Measurements from ENCODE around the gene IQCC.

- TF ChIP-seq POLR2AphosphoS5 (IDR thresholded peaks at IDR 0.05; ENCODE audit: low read depth, low read length) (no peak; the same call in 1 of the 2 replicates), REST (IDR thresholded peaks at IDR 0.05; ENCODE audit: insufficient read depth in 1 of 2, low read depth in 2 of 2, low read length in 2 of 2) (no peak), SIN3A (IDR thresholded peaks at IDR 0.05; ENCODE audit: borderline replicate concordance, insufficient read depth, low read length) (no peak), TAF1 (IDR thresholded peaks at IDR 0.05; ENCODE audit: borderline replicate concordance, insufficient read depth, low read length) (no peak)
Measured at GRCh38 chr1:32231843-32232432, 26.5 kb downstream of the IQCC start.

Data from PFSK-1 (cell line).